AML-193 (cell line): Measurements from ENCODE around the gene KCTD12.

Experiments
- DNase-seq, 2 experiments: peaks; one replicate each; lab custom pipeline; 2025; lab: John Stamatoyannopoulos, UW

Gene KCTD12

GRCh38 chr13:76853921-76854608 lies 32.1 kb downstream of the KCTD12 start:
- no peak for DNase-seq

GRCh38 chr13:76853481-76853880 lies 32.7 kb downstream of the KCTD12 start:
- DNase-seq = no peak

GRCh38 chr13:76852986-76853385 lies 33.2 kb downstream of the KCTD12 start:
- no peak for DNase-seq

- DNase-seq = no peak
Measured at GRCh38 chr13:76851961-76852360, 34.2 kb downstream of the KCTD12 start.

- no peak for DNase-seq
Measured at GRCh38 chr13:76849493-76849892, 36.7 kb downstream of the KCTD12 start.

GRCh38 chr13:76848596-76848995 lies 37.6 kb downstream of the KCTD12 start:
- DNase-seq = peak; percentile 81 to 82

- DNase-seq = no peak
Measured at GRCh38 chr13:76846363-76846762, 39.8 kb downstream of the KCTD12 start.

GRCh38 chr13:76845865-76846264 lies 40.3 kb downstream of the KCTD12 start:
- no peak for DNase-seq

GRCh38 chr13:76845367-76845766 lies 40.8 kb downstream of the KCTD12 start:
- DNase-seq = no peak

GRCh38 chr13:76837801-76838200 lies 48.4 kb downstream of the KCTD12 start:
- DNase-seq = no peak

- DNase-seq = no peak
Measured at GRCh38 chr13:76836311-76836710, 49.9 kb downstream of the KCTD12 start.

- DNase-seq = no peak
Measured at GRCh38 chr13:76833441-76833954, 52.7 kb downstream of the KCTD12 start.

GRCh38 chr13:76832258-76832988 lies 53.8 kb downstream of the KCTD12 start:
- DNase-seq = no peak

GRCh38 chr13:76830805-76831204 lies 55.4 kb downstream of the KCTD12 start:
- DNase-seq = no peak
